Measurements from ENCODE around the gene ZFP28.

ZFP28 gene

GRCh38 chr19:56562766-56563165 lies 24.0 kb downstream of the ZFP28 start:
- no peak overlapping the region for H3K9ac ChIP-seq (ENCODE audit: low read length)
- peaks cover 5% of the 10 kb centered on the region for H3K36me3 ChIP-seq (ENCODE audit: insufficient read depth, low read length)
- peaks cover 34% of the 10 kb centered on the region for H3K9me3 ChIP-seq (ENCODE audit: low read length)
- H3K27me3 ChIP-seq (ENCODE audit: control insufficient read depth in 1 of 2, insufficient read depth in 2 of 2, low read length in 2 of 2): no peaks in the 10 kb centered on the region
- peaks cover 7% of the 10 kb centered on the region for H3K4me1 ChIP-seq (ENCODE audit: insufficient read depth, low read length)
- H3K27ac ChIP-seq (ENCODE audit: low read depth, low read length): no peak overlapping the region
- no peak overlapping the region for H3K4me3 ChIP-seq (ENCODE audit: low read depth in 1 of 2, low read length in 2 of 2)

- H3K9ac ChIP-seq (ENCODE audit: low read length): peak overlapping the region; percentile 55
- H3K27ac ChIP-seq (ENCODE audit: low read depth, low read length): peak overlapping the region; percentile 77
- H3K4me3 ChIP-seq (ENCODE audit: low read depth in 1 of 2, low read length in 2 of 2): peak overlapping the region; percentile 96 to 97
- H3K36me3 ChIP-seq (ENCODE audit: insufficient read depth, low read length): peaks cover 20% of the 10 kb centered on the region
- peaks cover 56% of the 10 kb centered on the region for H3K9me3 ChIP-seq (ENCODE audit: low read length)
- H3K4me1 ChIP-seq (ENCODE audit: insufficient read depth, low read length): peaks cover 14% of the 10 kb centered on the region
- no peaks in the 10 kb centered on the region for H3K27me3 ChIP-seq (ENCODE audit: control insufficient read depth in 1 of 2, insufficient read depth in 2 of 2, low read length in 2 of 2)
Observed at GRCh38 chr19:56566904-56567273, 28.1 kb downstream of the ZFP28 start.

DNA sequence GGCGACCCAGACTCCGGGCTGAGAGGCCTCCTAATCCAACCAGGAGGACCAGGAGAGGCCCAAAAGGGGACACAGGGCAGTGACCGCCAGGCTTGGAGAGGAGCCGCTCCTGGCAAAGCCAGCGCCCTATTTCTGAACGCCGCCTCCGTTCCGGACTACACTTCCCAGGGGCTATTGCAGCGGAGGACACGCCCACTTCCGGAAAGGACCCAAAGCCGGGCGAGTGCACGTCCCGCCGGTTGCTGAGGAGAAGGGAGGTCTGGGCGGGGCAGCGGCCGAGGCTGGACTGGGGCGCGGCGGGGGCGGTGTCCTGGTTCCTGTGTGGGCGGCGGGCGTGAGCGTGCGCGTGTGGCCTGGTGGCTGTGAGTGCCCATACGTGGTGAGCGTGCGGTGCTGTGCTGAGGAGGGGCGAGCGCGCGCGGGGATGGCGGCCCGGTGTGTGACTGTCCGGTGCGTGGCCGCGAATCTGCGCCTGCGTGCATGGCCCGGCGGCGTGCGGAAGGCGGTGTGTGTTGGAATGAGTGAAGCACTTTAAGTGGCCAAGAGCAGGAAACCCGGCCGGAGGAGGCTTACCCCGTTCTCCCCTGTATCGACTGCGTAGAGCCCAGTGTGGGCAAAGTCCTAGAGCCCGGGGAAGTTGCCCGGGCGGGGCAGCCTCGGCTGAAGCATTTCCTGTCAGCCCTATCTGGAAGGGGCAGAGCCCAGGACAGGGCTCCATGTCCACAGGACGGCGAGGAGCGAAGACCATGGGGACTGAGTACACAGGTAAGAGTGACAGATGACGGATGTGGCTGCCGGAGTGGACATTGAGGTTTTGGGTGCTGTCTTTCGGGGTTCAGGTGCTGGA lies 28.7 kb downstream of the ZFP28 start, which contains the start of gene ZNF470:
Gene ZNF470 (plus strand): TSS at position 195 of the 847 bp plus-strand sequence. CDS start 2,844 bp downstream, outside the sequence.
- Histone ChIP-seq H3K9ac (ENCODE audit: low read length) (peak within 1 kb of the TSS; percentile 55), H3K36me3 (ENCODE audit: insufficient read depth, low read length) (peaks cover 20% of the 10 kb centered on the region), H3K9me3 (ENCODE audit: low read length) (peaks cover 51% of the 10 kb centered on the region), H3K27me3 (ENCODE audit: control insufficient read depth in 1 of 2, insufficient read depth in 2 of 2, low read length in 2 of 2) (no peaks in the 10 kb centered on the region), H3K4me1 (ENCODE audit: insufficient read depth, low read length) (peaks cover 14% of the 10 kb centered on the region), H3K27ac (ENCODE audit: low read depth, low read length) (peak within 1 kb of the TSS; percentile 77), H3K4me3 (ENCODE audit: low read depth in 1 of 2, low read length in 2 of 2) (peak within 1 kb of the TSS; percentile 96 to 97)

GRCh38 chr19:56572589-56572988 lies 33.8 kb downstream of the ZFP28 start:
- H3K4me3 ChIP-seq (ENCODE audit: low read depth in 1 of 2, low read length in 2 of 2): peak overlapping the region in 1 of 2 donors; percentile 35
- no peak overlapping the region for H3K27ac ChIP-seq (ENCODE audit: low read depth, low read length)
- H3K9me3 ChIP-seq (ENCODE audit: low read length): peaks cover 83% of the 10 kb centered on the region
- peaks cover 57% of the 10 kb centered on the region for H3K36me3 ChIP-seq (ENCODE audit: insufficient read depth, low read length)
- peaks cover 8% of the 10 kb centered on the region for H3K4me1 ChIP-seq (ENCODE audit: insufficient read depth, low read length)
- no peaks in the 10 kb centered on the region for H3K27me3 ChIP-seq (ENCODE audit: control insufficient read depth in 1 of 2, insufficient read depth in 2 of 2, low read length in 2 of 2)
- no peak overlapping the region for H3K9ac ChIP-seq (ENCODE audit: low read length)

DNA sequence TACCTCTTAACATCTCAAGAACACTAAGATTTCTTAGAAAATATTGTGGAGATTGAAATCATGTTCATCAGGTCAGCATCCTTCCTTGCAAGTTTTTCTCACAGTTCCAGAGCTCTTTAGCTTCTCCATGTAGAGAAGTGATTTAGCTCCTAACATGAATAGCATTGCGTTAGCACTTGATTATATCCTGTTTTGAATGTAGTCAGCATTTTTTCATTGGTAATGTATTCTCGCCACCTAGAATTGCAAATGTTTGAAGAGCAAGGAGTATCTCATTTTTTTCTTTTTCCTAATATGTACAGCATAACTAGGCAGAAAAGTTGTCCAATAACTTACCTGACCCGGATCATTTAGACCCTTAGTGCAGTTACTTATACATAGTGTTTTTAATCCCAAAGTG lies 35.2 kb downstream of the ZFP28 start:
- no peak overlapping the region for H3K27ac ChIP-seq (ENCODE audit: low read depth, low read length)
- H3K27me3 ChIP-seq (ENCODE audit: control insufficient read depth in 1 of 2, insufficient read depth in 2 of 2, low read length in 2 of 2): no peaks in the 10 kb centered on the region
- peak overlapping the region in 1 of 2 donors; percentile 58 for H3K4me3 ChIP-seq (ENCODE audit: low read depth in 1 of 2, low read length in 2 of 2)
- H3K36me3 ChIP-seq (ENCODE audit: insufficient read depth, low read length): peaks cover 57% of the 10 kb centered on the region
- no peak overlapping the region for H3K9ac ChIP-seq (ENCODE audit: low read length)
- H3K9me3 ChIP-seq (ENCODE audit: low read length): peaks cover 88% of the 10 kb centered on the region
- no peaks in the 10 kb centered on the region for H3K4me1 ChIP-seq (ENCODE audit: insufficient read depth, low read length)

- peaks cover 43% of the 10 kb centered on the region for H3K36me3 ChIP-seq (ENCODE audit: insufficient read depth, low read length)
- peaks cover 91% of the 10 kb centered on the region for H3K9me3 ChIP-seq (ENCODE audit: low read length)
- peak overlapping the region; percentile 15 to 33 for H3K4me3 ChIP-seq (ENCODE audit: low read depth in 1 of 2, low read length in 2 of 2)
- no peaks in the 10 kb centered on the region for H3K27me3 ChIP-seq (ENCODE audit: control insufficient read depth in 1 of 2, insufficient read depth in 2 of 2, low read length in 2 of 2)
- H3K9ac ChIP-seq (ENCODE audit: low read length): no peak overlapping the region
- H3K27ac ChIP-seq (ENCODE audit: low read depth, low read length): no peak overlapping the region
- H3K4me1 ChIP-seq (ENCODE audit: insufficient read depth, low read length): no peaks in the 10 kb centered on the region
Observed at GRCh38 chr19:56577719-56578602, 39.2 kb downstream of the ZFP28 start.

DNA sequence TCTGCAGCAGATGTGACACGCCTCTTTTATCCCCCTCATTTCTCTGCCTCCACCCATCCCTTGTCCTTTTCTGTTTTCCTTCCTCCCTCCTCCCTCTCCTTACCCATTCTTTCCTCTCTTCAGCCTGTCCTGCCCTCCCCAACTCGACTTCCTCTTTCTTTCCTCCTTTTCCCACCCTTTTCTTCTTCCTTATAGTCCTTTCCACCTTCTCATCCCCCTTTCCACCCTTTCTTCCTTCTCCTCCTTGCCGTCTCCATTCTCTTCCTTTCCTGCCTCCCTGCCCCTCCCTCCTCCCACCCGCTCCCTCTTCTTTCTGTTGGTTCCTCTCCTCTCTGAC lies 55.7 kb downstream of the ZFP28 start:
- no peak overlapping the region for H3K27ac ChIP-seq (ENCODE audit: low read depth, low read length)
- peaks cover 3% of the 10 kb centered on the region for H3K9me3 ChIP-seq (ENCODE audit: low read length)
- peak overlapping the region; percentile 70 to 96 for H3K4me3 ChIP-seq (ENCODE audit: low read depth in 1 of 2, low read length in 2 of 2)
- no peaks in the 10 kb centered on the region for H3K27me3 ChIP-seq (ENCODE audit: control insufficient read depth in 1 of 2, insufficient read depth in 2 of 2, low read length in 2 of 2)
- no peak overlapping the region for H3K9ac ChIP-seq (ENCODE audit: low read length)
- H3K4me1 ChIP-seq (ENCODE audit: insufficient read depth, low read length): peaks cover 13% of the 10 kb centered on the region
- H3K36me3 ChIP-seq (ENCODE audit: insufficient read depth, low read length): no peaks in the 10 kb centered on the region

DNA sequence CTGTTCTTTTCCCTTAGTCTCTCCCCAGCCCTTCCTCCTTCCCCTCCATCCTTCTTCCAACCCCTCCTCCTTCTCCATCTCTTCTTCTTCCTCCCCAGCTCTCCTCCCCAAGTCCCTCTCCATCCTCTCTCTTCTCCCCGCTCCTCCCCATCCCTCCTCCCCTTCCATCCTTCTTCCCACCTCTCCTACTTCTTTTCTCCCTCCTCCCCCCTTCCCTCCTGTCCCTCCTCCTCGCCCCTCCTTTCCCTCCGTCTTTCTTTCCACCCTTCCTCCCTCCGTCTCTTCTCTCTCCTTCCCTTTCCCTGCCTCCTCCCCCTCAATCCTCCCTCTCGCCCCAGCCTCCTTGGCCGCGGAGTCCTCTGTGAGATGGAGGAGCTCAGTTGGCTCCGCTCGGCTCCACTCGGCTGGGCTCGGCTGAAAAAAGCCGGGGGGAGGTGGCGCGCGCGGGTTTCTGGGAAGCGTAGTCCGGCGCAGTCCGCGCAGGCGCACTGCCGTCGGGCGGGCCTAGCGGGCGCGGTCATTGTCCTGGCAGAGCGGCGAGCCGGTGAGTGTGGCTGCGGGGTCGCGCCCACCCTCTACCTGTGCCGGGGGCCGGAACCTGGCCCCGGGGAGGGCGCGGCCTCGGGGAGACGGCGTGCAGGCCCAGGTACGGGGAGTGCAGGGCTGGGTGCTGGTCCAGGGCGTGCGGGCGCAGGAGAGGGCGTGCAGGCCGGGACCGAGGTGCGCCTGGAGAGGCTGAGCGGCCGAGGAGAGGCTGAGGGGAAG lies 56.2 kb downstream of the ZFP28 start, which contains the start of gene ZNF71:
Gene ZNF71 (plus strand): TSS at position 520 of the 765 bp plus-strand sequence. CDS start 6,257 bp downstream, outside the sequence.
- peak within 1 kb of the TSS; percentile 21 for H3K27ac ChIP-seq (ENCODE audit: low read depth, low read length)
- H3K27me3 ChIP-seq (ENCODE audit: control insufficient read depth in 1 of 2, insufficient read depth in 2 of 2, low read length in 2 of 2): no peaks in the 10 kb centered on the region
- H3K36me3 ChIP-seq (ENCODE audit: insufficient read depth, low read length): no peaks in the 10 kb centered on the region
- peak within 1 kb of the TSS; percentile 80 for H3K9ac ChIP-seq (ENCODE audit: low read length)
- peaks cover 3% of the 10 kb centered on the region for H3K9me3 ChIP-seq (ENCODE audit: low read length)
- H3K4me1 ChIP-seq (ENCODE audit: insufficient read depth, low read length): peaks cover 13% of the 10 kb centered on the region
- H3K4me3 ChIP-seq (ENCODE audit: low read depth in 1 of 2, low read length in 2 of 2): peak within 1 kb of the TSS; percentile 70 to 96

DNA sequence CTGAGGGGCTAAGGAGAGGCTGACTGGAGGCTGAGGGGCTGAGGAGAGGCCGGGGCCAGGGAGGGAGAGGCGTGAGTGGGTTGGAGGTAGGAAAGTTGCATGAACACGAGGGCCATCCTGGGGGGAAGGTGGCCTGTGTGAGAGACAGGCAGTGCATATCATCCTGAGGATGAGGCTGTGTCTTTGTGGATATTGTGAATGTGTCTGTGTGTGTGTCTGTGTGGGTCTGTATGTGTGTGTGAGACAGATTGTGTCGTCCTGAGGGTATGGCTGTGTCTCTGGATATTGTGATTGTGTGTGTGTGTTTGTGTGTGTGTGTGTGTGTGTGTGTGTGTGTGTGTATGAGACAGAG lies 56.8 kb downstream of the ZFP28 start:
- peaks cover 1% of the 10 kb centered on the region for H3K36me3 ChIP-seq (ENCODE audit: insufficient read depth, low read length)
- H3K27me3 ChIP-seq (ENCODE audit: control insufficient read depth in 1 of 2, insufficient read depth in 2 of 2, low read length in 2 of 2): no peaks in the 10 kb centered on the region
- H3K9ac ChIP-seq (ENCODE audit: low read length): peak overlapping the region; percentile 80
- H3K9me3 ChIP-seq (ENCODE audit: low read length): peaks cover 3% of the 10 kb centered on the region
- peaks cover 13% of the 10 kb centered on the region for H3K4me1 ChIP-seq (ENCODE audit: insufficient read depth, low read length)
- H3K27ac ChIP-seq (ENCODE audit: low read depth, low read length): peak overlapping the region; percentile 21
- H3K4me3 ChIP-seq (ENCODE audit: low read depth in 1 of 2, low read length in 2 of 2): peak overlapping the region; percentile 70 to 96

DNA sequence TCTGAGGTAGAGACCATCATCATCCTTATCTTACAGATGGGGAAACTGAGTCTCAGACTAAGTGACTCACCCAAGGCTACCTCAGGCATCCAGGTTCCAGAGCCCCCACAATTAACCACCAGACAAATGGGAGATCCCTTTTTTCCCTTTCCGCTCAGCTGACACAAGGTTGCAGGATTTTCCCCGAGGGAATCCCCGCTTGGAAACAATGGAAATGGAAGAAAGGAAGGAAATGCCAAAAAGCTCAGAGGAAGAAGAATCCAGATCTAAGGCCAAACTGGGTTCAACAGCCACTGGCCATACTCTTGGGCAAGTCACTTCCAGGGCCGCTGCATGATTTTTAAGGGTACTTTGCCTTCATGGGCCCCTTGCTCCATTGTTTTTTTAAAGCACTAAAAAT lies 57.9 kb downstream of the ZFP28 start:
- Histone ChIP-seq H3K9ac (ENCODE audit: low read length) (no peak overlapping the region), H3K27ac (ENCODE audit: low read depth, low read length) (no peak overlapping the region), H3K4me1 (ENCODE audit: insufficient read depth, low read length) (peaks cover 13% of the 10 kb centered on the region), H3K4me3 (ENCODE audit: low read depth in 1 of 2, low read length in 2 of 2) (peak overlapping the region in 1 of 2 donors; percentile 96), H3K27me3 (ENCODE audit: control insufficient read depth in 1 of 2, insufficient read depth in 2 of 2, low read length in 2 of 2) (no peaks in the 10 kb centered on the region), H3K36me3 (ENCODE audit: insufficient read depth, low read length) (peaks cover 13% of the 10 kb centered on the region), H3K9me3 (ENCODE audit: low read length) (peaks cover 3% of the 10 kb centered on the region)

GRCh38 chr19:56597696-56598095 lies 58.9 kb downstream of the ZFP28 start:
- Histone ChIP-seq H3K9me3 (ENCODE audit: low read length) (peaks cover 3% of the 10 kb centered on the region), H3K9ac (ENCODE audit: low read length) (no peak overlapping the region), H3K27me3 (ENCODE audit: control insufficient read depth in 1 of 2, insufficient read depth in 2 of 2, low read length in 2 of 2) (no peaks in the 10 kb centered on the region), H3K36me3 (ENCODE audit: insufficient read depth, low read length) (peaks cover 18% of the 10 kb centered on the region), H3K4me3 (ENCODE audit: low read depth in 1 of 2, low read length in 2 of 2) (no peak overlapping the region), H3K4me1 (ENCODE audit: insufficient read depth, low read length) (peaks cover 13% of the 10 kb centered on the region), H3K27ac (ENCODE audit: low read depth, low read length) (no peak overlapping the region)
